HG03521 (cell line): ENCODE measurements around the gene IGF2.
"Not testable (repeated sequence)": the region's sequence is repeated elsewhere in the genome, so short reads cannot be mapped to it uniquely, and the experiment has no call there.

Source experiments
- ATAC-seq: cut with Tn5 transposase; IDR thresholded peaks from one replicate; pipeline ENCODE4 v1.9.1; 2021; ENCODE audit warnings: mild to moderate bottlenecking, moderate library complexity; ENCODE audit not compliant: unreplicated experiment

IGF2 gene, protein sequence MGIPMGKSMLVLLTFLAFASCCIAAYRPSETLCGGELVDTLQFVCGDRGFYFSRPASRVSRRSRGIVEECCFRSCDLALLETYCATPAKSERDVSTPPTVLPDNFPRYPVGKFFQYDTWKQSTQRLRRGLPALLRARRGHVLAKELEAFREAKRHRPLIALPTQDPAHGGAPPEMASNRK

DNA sequence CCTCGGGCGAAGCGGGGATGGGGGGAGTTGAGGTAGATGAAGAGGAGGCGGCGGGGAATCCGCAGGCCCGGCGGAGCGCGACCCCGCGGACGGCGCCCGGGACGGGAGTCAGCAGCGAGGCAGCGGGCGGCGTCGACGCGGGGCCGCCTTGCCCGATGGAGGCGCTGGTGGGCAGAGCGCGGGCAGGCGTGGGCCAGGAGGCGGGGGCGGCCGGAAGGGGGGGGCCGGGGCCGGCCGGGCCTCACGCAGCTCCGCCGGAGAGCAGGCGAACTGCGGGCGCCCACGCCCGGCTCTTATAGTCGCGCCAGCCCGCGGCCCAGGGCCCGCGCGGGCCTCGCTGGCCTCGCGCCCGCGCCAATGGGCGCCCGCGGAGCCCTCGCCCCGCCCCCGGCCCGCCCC, at the start of gene IGF2:
Gene IGF2, minus strand, starts transcription at position 267 of the 399 bp plus-strand sequence. CDS start 3,866 bp downstream, outside the sequence.
- no peak for ATAC-seq

DNA sequence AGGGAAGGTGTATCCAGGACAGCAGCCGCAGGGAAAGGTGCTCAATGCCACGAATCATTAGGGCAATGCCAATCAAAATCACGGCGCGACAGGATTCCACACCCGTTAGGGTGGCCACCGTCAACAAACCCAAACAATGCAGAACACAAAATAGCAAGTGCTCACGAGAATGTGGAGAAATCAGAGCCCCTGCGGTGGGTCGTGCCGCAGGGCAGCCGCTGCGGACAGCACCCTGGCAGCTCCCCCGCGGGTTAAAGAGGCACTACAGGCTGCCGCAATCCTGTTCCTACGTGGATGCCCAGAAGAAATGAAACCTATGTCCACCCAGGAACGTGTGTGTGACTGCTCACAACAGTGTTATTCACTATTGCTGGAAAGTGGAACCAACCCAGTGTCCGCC, 49.6 kb upstream of the IGF2 start:
- no peak for ATAC-seq

DNA sequence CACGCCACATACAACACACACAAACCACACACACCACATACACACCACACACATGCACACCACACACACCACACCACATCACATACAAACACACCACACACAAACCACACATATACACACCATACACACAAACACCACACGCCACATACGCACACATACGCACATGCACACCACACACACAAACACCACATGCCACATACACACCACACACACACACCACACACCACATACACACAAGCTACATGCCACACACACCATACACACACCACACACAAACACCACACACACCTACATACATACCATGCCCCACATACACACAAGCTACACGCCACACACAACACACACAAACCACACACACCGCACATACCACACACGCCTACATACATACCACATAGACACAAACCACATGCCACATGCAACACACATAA, 48.1 kb upstream of the IGF2 start:
- no peak for ATAC-seq

DNA sequence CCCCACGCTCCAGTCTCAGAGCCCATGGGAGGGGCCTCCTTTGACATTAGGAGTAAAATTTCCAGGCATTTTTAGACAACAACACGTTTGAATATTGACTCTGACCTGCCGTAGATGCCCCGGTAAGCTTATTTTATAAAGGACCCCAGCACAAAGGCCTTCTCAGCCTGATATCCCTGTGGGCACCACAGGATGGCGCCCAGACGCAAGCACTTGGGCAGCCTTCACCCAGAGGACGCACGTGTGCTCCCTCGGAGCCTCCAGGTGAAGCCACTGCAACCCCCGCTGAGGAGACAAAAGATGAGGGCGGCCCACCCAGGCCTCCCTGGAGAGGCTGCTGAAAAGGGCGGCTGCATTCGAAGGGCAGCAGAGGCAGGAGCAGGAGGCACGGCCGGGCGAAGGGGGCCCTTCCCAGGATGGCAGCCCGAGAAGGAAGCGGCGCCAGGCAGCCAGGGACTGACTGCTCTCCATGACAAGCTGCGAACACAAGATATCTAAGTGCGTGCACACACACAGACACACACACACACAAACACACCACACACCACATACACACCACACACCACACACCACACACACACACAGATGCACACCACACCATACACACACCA, 47.6 kb upstream of the IGF2 start:
- no peak for ATAC-seq

DNA sequence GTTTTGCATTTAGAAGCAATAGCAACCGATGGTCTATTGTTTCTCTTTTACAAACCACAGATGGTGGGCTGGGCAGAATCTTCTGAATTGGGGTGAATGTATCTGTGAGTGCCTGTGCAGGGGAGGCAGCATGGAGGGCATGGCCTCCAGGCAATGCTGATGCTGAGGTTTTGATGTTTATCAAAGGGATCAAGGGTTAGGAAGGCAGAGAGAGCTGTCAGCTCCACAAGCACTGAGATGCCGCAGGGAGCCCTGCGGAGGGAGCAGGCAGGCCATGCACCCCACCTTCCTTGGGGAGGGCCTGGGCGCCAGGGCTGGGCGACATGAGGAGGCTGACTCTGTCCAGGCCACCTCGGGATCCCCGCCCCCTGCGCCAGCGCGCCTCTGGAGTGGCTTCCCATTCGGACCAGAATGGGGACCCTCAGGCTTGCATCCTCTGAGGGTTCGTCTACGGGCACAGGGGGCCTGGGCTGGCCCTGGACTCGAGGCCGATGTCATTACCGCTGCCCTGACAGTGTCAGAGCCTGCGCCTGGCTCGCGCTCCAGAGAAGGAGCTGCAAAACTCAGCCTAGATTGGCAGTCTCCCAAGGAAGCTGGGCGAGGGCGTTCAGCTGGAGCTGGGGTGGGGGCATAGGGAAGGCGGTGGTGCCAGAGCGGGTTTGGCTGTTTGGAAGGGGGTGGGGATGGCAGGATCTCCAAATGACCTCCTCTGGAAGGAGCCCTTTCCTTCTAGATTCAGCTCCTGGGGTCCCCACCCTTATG, 46.3 kb upstream of the IGF2 start:
- ATAC-seq, result no peak

DNA sequence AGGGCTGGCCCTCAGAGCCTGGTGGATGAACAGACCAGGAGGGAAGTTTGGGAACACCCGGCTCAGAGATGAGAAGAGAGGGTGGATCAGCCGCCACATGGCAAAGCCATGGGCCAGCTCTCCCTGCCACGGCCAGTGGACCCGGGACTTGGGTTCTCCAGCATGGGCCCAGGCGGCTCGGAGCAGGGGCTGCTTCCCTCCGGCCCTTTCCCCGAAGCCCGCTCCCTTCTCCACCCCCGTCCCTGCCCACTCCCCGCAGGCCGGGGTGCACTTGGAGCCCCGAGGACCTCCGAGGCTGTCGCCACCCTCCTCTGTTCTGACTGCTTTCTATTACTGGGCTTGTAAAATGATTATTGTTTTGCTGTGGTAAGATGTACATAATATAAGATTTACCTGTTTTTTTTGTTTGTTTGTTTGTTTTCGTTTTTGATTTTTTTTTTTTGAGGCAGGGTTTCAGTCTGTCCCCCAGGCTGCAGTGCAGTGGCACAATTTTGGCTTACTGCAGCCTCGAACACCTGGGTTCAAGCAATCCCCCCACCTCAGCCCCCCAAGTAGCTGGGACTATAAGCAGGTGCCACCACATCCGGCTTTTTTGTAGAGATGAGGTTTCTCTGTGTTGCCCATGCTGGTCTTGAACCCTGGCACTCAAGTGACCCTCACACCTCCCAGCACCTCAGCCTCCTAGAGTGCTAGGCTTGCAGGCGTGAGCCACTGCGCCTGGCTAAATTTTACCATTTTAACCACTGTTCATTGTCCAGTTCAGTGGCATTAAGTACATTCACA, 43.7 kb upstream of the IGF2 start:
- ATAC-seq, result no peak

DNA sequence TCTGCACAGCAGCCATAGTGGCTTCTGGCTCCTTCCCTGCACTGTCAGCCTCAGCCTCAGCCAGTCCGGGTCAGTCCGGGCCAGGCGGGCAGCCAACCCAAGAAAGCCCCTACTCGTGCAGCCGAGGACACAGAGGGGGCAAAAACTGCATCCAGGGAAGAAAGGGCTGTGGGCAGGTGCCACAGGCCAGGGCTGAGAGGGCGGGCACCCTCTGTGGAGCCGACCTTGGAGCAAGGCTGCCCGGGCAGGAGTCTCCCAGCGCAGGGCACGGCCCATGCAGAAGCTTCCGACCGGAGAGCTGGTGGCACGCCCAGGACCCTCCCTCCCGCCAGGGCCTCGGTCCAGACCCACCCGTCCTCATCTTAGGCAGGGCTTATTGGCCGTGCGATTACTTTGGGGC, 42.9 kb upstream of the IGF2 start:
- ATAC-seq, result no peak

DNA sequence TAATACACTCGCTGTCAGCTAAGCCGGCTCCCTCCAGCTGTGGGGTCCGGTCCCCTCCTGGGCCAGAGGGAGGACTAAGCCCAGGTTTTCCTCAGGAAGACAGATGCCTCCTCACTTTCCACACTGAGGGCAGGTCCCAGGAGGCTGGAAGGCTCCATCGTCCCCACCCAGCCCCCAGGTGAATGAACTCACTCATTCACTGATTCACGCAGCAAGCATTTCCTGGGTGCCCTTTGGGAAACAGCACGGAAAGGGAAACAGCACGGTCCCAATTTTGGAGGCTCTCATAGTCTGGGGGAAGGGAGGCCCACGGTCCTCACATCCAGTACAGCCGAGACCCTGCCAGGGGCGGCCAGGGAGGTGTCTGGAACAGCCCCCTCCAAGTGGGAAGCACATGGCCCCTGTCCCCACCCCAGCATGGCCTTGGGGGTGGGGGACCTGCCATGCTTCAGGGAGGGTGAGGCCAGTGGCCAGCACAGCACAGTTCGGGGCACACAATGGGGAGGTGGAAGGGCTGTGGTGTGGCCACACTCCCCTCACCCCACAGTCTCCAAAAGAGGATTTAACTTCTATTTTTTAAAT, 41.7 kb upstream of the IGF2 start:
- no peak for ATAC-seq

DNA sequence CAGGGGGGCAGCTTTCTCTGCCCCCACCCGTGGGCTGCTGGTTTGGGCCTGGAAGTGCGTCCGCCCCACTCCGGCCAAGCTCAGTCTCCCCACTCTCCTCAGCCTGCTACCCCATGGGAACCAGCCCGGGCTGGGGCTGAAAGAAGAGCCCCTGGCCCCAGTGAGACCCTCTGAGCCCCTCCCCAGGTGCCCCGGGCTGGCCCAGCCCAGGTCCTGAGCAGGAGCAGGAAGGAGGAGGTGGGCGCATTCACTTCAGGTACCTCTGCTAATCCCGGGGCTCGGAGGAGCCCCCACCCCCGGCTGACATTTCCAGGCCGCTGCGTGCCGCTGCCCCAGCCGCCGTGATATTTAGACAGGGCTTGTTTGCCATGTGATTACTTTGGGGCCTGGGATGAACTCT, 41.2 kb upstream of the IGF2 start:
- no peak for ATAC-seq

DNA sequence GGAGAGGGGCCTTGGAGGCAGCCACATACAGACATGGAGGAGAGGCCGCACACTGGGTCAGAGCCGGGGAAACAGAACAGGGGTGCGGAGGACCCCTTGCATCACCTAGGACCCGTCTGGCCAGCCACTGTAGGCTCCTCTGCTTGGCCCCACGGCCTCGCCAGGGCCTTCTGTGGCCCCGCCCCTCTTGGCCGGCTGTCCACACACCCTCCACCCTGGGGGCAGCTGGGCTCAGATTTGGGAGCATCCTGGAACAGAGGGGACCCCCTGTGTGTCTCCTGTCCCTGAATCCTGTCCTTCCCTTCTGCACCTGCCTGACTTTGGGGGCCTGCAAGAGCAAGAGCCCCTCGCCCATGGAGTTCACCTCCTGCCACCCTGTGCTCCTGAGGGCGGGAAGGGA, 40.3 kb upstream of the IGF2 start:
- no peak for ATAC-seq

DNA sequence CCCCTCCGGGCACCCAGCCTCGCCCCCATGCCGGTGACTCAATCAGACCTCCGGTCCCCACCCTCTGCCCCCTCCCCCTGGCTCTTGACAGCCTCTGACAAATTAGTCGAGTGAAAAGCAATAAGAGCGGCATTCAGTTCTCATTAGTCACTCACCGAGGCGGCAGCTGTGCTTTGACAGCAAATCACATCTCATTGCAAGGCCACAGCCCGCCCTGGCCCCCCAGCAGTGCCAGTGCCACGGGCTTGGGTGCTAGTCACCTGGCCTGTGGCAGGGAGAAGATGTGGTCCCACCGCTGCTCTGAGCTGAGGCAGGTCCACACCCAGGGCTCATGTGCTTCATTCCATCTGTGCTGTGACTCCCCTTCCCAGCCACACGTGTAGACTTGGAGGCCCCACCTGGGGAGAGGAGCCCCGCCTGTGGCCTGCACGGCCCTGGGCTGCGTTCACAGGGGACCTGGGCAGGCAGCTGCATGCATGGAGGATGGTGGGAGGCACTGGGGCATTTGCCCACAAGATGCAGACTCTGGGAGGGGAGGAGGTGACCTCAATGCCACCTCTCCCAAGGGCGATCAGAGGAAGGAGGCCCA, 39.8 kb upstream of the IGF2 start:
- ATAC-seq, result no peak

DNA sequence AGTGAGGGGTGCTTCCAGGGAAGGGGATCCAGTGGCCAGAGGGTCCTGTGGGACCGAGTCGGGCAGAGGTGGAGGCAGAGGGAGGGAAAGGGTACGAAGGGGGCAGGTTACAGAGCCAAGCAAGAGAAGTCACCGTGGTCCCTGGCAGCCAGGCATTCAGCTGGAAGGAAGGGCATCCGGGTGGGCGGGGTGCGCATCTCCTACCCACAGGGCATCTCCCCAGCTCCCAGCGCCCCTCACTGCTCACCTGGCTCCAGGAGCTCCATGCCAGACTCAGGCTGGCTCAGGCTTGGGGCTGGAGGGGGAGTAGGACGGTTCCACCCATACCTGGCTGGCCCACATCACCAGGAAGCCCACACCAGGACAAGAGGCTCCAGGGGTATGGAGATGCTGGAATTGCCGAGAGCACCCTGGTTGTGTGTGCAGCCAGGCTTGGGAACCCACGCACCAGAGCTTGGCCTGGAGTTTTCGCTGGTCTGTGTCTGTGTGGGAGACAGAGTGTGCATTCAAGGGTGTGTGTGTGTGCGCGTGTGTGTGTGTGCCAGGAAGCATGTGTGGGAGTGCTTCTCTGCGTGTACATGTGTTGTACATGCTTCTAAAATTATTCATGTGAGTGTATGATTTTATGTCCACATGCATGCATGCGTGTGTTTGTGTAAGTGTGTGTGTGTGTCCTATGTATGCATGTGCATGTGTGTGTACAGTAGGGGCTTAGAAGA, 39.0 kb upstream of the IGF2 start:
- not testable (repeated sequence) for ATAC-seq

DNA sequence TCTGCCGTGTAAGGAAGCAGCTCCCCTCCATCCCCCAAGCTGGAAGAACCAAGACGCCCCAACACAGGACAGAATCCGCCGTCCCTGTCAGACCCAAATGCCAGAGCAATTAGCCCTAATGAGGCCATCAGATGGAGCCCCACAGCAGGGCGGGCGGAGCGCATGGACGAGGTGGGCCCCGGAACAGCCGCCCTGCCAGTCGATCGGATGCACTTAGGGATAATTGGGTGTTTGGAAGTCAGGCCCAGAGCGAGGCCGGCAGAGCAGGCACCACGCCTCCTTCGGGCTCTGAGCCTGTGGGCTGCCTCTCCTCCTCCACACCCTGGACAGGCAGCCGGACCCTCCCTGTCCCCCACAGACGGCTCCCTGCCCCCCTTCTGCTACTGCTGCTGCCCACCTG, 37.9 kb upstream of the IGF2 start:
- ATAC-seq, result no peak

DNA sequence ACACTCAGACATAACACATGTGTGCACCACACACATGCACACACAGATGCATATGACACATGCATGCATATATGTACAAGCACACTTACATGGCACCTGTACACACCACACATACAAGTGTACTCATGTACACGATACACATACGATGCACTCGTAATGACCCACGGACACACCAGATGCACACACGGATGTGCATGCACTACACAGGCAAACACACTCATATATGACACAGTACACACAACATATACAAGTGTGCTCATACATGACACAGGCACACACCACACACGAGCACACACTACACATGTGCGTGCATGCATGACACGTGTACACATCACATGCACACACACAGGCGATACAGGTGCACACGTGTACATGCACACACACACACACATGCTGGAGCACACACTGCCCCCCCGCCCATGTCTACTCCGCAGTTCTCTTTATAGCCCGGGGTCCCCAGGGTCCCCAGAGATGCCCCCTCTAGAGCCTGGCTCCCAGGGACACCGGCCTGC, 37.3 kb upstream of the IGF2 start:
- ATAC-seq, result no peak

DNA sequence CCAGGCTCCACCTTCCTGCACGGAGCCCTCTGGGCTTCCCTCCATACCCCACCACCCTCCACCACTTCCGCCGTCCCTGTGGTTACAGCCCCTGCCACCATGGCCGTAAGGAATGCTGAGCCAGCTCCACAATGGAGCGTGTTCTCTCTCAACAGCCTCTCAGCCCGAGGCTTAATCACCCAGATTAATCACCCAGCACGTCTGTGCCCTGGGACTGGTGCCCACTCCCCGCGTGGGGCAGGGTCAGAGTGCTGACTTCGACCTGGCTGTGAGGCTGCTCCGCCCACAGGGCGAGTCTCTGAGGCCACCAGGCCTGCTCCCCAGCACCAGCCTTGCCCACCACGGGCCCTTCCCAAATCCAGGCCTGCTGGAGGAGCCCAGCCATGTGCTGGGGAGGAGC, 36.5 kb upstream of the IGF2 start:
- no peak for ATAC-seq

DNA sequence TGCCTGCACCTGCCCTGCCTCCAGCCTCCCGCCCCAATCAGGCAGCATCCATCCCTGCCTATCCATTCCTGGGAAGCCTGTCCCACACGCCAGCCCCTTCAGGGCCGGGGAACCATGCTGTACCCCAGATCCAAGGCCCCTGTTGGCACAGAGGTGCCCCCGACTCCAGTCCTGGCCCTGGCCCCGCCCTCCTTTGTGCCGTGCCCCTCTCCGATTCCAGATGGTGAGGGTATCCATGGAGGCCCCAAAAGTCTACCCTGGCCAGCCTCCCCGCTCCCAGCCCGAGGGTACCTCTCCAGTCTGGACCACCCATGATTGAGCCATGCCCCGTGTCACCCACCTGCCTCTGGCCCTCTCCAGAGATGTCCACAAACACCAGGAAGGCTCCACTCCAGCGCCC, 35.2 kb upstream of the IGF2 start:
- no peak for ATAC-seq

DNA sequence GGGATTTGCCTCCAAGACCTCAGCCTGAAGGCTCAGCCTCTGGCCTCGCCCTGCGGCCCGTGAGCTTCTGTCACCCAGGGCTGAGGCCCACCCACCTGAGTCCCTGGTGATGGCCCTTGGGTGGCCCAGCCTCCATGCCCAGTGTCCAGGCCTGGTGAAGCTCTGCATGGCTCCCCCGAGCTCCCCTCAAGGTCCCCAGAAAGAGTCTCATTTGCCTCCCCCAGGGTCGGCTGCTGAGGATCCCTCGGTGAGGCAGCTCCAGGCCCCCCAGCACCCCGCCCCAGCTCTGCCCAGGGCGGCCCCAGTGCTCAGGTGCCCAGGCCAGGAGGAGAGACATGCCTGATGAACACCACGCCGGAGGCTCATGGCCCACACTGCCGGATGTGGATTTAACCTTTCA, 34.6 kb upstream of the IGF2 start:
- ATAC-seq, result no peak

DNA sequence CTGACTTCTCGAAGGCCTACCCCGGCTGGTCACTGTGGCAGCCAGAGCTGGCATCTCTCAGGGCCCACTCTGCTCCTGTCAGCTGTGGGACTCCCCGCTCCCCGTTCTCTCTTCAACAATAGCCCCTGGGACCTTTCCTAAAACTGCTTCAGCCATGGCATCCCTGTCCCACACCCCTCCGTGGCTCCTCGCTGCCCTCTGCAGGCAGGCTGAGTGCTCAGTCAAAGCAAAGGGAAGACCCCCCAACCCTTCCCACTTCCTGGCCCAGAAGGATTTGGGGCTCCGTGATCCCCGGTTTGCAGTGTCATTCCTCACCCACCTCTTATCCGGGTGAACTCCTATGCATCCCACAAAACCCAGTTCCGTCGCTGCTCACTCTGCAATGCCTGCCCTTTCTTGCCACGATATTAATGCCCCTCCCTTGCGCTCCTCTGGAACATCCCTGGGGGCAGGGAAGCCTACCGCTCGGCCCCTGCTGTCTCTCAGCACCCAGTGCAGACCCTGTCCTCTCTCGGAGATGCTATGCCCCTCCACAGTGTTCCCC, 34.0 kb upstream of the IGF2 start:
- ATAC-seq, result no peak

DNA sequence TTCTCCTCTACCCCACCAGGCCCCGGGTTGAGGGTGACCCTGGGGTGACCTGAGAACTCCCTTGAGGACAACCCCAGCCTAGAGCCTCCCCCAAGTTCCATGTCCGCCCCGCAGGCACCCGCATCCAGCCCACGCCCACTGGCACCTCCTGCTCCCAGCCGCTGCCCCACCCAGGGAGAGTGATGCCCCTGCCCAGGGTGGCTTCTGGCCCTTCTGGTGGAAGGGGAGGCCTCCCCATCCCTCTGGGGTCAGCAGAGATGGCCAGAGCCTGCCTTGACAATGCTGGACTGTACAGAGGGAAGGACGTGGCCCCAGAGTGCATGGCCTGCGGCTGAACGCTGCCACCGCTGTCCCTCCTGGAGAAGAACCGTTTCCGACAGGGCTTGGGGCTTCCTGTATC, 33.5 kb upstream of the IGF2 start:
- no peak for ATAC-seq

DNA sequence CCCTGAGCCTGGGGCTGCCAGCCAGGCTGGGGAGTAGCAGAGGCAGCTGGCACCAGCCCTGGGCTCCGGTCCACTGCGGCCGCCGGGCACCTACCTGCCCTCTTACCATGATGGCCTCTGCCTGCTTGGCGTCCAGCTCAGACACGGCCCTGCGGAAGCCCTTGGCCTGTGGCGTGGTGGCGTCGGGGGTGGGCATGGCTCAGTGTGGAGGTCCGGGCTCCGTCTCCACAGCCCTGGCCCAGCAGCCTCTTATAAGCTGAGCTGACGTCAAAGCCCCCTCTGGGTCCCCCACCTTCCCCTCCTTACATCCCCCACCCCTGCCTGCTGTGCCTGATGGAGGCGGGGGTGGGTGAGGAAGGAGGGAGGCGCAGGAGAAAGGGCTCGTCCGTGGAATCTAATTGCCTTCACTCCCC, 32.4 kb upstream of the IGF2 start, which contains the start of gene TH:
Gene TH, minus strand, starts transcription at position 225 of the 413 bp plus-strand sequence. Its CDS starts 29 bp downstream, at position 196.
- no peak for ATAC-seq
